Globus pallidus (tissue), 1 donor: ENCODE measurements around the gene GOLM1.
A peak's percentile ranks its signal among the peaks of the same experiment; 100 is the strongest.
"Not testable (repeated sequence)": the region's sequence is repeated elsewhere in the genome, so short reads cannot be mapped to it uniquely, and the experiment has no call there.

Source experiments
- DNase-seq: peaks from one replicate; pipeline ENCODE4 v3.0.0-alpha.2; 2015; ENCODE audit warnings: low spot score

The GOLM1 gene

DNA sequence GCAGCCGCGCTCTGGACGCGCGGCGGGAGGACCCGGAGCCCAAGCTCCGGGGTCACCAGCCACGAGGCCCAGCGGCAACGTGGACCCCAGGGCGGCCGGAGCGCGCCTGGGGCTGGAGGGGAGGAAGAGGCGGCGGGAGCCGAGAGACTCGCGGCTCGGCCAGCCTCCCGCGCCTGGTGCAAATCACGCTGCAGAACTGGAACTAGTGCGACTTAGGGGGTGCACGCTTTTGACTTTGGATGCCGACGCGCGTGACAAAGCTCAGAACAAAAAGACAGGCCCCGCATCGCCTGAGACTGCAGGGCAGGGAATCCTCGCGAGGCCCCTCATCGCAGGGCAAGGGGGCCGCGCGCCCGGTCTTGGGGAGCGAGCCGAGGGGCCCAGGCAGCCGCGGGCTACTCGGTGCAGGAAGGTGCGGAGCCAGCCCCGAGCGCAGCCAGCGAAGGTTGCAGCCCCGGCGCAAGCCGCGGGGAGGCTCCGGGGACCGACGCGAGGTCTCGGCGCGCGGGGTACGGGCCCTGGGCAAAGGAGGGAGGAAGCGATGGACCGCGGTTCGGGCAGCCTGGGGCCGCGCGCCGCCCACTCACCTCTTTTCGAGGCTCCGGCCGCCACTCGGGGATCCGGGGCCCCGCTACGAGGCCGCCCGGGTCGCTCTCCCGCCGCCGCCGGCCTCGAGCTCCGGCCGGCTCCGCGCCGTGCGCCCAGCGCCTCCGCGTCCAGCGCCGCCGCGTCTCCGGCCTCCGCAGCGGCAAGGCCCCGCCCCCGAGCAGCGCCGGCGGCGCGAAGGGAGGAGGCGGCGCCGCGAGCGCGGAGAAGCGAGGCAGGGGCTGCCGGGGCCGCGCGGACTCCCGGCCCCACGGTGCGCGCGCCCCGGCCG lies at the start of gene GOLM1:
Gene GOLM1, minus strand, starts transcription at position 735 of the 877 bp plus-strand sequence. CDS start 20,238 bp downstream, outside the sequence.
- peak; percentile 26 for DNase-seq

GRCh38 chr9:86146671-86147070 lies 47.3 kb upstream of the GOLM1 start:
- DNase-seq = not testable (repeated sequence)

- not testable (repeated sequence) for DNase-seq
Measured at GRCh38 chr9:86145960-86146359, 46.6 kb upstream of the GOLM1 start.

GRCh38 chr9:86142973-86143372 lies 43.6 kb upstream of the GOLM1 start:
- no peak for DNase-seq

GRCh38 chr9:86141843-86142242 lies 42.5 kb upstream of the GOLM1 start:
- DNase-seq = no peak

GRCh38 chr9:86135371-86135770 lies 36.0 kb upstream of the GOLM1 start:
- no peak for DNase-seq

- DNase-seq = no peak
Measured at GRCh38 chr9:86134361-86134760, 35.0 kb upstream of the GOLM1 start.

- no peak for DNase-seq
Measured at GRCh38 chr9:86128235-86128822, 29.0 kb upstream of the GOLM1 start.

DNA sequence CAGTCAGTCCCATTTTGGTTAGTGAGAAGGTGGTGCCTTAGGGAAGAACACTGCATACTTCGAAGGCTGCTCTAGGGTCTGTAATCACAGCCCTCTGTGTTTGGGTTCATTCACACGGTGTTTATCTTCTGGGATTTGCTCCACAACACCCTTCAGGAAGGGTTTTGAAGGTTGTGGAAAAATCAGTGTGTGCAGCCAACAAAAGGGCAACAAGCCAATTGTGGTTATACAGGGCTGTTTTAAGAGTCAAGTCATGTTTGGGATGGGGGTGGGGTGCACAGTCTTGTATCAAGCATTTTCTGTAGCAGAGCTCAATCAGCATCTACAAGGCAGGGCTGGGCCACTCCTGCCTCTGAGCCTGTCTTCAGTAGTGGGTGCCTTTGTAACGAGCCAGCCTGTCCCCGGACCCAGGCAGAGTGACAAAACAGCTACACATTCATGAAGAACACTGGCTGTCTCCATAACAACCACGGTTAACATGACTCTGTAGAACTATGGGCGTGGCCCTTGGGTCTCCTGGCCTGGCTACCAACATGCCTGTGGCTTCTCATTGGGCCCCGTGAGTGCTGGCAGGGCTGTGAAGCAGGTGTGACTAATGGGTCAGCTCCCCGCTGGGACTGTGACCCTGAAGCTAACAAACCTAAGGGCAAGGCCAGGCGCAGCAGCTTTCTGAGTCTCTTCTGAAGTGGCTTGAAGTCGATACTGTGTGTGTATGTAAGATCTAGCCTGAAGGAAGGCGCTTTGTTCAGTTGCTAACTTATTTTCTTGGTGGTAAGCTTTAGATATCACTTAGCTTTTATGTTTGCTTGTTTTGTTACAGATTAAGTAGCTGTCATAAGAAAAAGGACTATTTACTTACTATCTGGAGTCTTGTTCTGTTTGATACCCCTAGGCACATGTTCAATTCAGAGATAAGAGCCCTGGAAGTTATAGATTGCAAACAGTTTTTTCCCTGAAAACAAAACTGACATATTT lies 27.9 kb upstream of the GOLM1 start:
- peak; percentile 39 for DNase-seq

GRCh38 chr9:86122311-86122710 lies 23.0 kb upstream of the GOLM1 start:
- no peak for DNase-seq

DNA sequence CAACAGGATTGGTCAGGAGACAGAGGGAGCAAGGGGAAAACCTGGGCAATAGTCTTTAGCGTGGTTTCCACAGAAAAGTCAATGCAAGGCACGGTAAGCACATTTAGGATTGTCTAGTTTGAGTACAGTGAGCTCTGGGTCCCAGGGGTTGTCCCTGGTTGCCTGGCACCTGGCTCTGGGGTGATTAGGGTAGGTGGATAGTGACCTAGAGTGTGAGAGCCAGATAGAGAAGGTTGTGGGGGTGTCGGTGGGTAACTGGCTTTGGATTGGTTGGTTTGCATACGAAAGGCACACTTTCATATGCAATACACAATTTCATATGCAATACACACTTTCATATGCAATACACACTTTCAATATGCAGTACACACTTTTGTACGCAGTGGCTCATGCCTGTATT lies 20.1 kb upstream of the GOLM1 start:
- DNase-seq = no peak

- DNase-seq = no peak
Measured at GRCh38 chr9:86116425-86116824, 17.1 kb upstream of the GOLM1 start.

GRCh38 chr9:86115886-86116285 lies 16.5 kb upstream of the GOLM1 start:
- no peak for DNase-seq

- no peak for DNase-seq
Measured at GRCh38 chr9:86112057-86112456, 12.7 kb upstream of the GOLM1 start.

DNA sequence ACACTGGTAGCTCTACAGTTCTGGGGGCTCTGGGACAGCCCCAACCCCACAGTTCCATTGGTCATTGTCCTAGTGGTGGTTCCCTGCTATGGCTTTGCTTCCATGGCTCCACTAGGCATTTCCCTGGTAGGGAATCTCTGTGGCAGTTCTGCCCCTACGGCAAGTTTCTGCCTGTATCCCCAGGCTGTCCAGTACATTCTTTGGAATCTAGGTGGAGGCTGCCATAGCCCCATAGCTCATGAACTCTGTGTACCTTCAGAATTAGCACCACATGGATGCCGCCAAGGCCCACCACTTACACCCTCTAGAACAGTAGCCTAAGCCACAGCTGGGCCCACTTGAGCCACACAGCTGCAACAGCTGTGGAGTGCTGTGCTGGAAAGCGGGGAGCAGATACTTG lies 3.3 kb upstream of the GOLM1 start:
- no peak for DNase-seq

DNA sequence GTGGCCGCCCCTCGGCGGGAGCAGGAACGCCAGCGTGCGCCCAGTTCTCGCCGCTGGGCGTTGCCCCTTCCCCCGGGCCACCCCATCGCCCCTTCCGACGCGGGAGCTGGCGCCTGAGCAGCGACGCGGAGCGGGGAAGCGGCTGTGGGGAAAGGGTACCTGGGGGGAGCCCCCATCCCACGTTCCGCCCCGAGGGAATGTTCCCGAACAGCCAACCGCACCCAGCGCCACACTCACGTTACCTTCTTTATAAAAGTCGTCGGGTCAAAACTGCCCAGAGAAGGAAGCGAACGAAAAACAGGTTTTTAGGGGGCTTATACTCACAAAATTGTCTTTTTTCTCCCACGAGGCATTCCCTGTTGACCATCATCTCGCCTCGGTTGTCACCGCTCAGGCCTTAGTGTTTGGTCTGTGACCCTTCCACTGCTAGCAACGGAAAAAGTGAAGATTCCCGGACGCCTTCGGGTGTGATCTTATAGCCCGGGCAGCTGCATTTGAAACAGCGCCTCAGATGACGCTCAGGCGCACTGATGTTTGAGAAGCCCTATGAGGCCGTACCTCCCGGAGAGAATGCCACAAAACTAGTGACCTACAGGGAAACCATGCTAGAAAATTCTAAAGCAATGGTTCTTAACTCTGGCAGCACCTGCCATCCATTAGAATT lies 475 bp upstream of the GOLM1 start:
- DNase-seq = peak; percentile 11

- no peak for DNase-seq
Measured at GRCh38 chr9:86097510-86098224, 1.7 kb downstream of the GOLM1 start.

DNA sequence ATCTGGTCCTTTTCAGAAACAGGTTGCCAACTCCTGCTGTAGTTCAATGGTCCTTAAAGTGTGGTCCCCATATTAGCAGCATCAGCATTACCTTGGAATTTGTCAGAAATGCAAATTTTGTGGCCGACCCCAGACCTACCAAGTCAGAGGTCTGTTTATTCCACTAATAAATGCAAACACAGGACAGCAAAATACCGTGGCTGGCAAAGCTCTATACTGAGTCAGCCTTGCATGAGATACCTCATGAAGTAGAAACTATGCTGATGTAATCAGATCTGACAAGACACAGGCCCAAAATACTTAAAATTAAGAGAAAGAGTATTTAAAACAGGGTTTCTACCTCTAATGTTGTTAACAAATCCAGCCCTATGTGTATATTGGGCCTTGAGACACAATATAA lies 3.0 kb downstream of the GOLM1 start:
- no peak for DNase-seq

DNA sequence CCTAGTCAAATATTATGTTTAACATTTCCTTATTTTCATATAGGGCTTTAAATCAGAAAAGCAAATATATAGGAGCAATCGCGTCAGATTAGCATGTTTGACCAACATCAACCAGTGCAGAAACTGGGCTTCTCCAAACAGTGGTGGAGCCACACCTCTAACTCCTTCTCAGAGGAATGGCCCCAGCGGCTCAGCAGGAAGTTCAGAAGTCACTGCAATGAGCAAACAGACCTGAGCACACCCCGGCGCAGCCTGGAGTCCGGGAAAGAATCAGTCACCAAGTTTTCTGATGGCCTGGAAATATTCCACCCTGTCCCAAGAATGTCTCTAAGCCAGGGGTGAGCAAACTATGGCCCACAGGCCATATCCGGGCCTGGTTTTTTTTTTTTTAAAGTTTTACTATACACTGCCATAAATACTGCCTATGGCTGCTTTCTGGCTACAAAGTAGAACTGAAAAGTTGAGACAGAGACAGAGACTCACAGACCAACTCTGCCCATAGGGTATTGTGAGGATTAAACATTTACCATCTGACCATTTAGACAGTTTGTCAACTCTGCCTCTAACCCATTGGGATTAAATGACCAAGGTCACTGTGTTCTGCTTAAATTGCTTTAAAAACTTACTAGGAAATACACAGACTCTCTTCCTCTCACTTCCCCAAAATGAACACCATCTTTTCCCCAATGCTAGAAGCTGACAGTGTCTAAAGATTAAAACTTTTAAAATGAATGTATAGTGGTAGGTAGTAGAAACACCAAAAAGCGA lies 5.4 kb downstream of the GOLM1 start:
- DNase-seq = no peak

- DNase-seq = no peak
Measured at GRCh38 chr9:86091477-86091876, 7.9 kb downstream of the GOLM1 start.
